Nephron progenitor cell (in vitro differentiated cells): ENCODE data around the gene PLXNC1.

ENCODE experiments used
- DNase-seq: peaks from one replicate; pipeline ENCODE4 v3.0.0; 2021
- H3K27ac Mint-ChIP-seq: 2 replicates; pipeline ENCODE4 v1.8.0; 2021; ENCODE audit warnings: mild to moderate bottlenecking, moderate library complexity, mixed read lengths
- H3K27me3 Mint-ChIP-seq: 2 replicates; pipeline ENCODE4 v1.8.0; 2021; ENCODE audit warnings: mild to moderate bottlenecking, low read depth, mixed read lengths; ENCODE audit not compliant: poor library complexity
- H3K36me3 Mint-ChIP-seq: 2 replicates; pipeline ENCODE4 v1.8.0; 2021; ENCODE audit warnings: low read depth, mixed read lengths
- H3K4me1 Mint-ChIP-seq: 2 replicates; pipeline ENCODE4 v1.8.0; 2021; ENCODE audit warnings: mixed read lengths
- H3K4me3 Mint-ChIP-seq: 2 replicates; pipeline ENCODE4 v1.8.0; 2021; ENCODE audit warnings: mild to moderate bottlenecking, moderate library complexity, mixed read lengths
- H3K9me3 Mint-ChIP-seq: 2 replicates; pipeline ENCODE4 v1.8.0; 2021; ENCODE audit warnings: mild to moderate bottlenecking, moderate library complexity, mixed read lengths
- TF ChIP-seq, protein P1 (sequence below): fragments of 200-600 bp; sonication (generic); IDR thresholded peaks from 2 replicates; pipeline ENCODE4 v1.5.0; 2021; ENCODE audit warnings: antibody characterized with exemption

Gene PLXNC1

GRCh38 chr12:94174576-94174975, 26.2 kb downstream of the PLXNC1 start:
- no peak overlapping the region for H3K27ac Mint-ChIP-seq
- H3K4me3 Mint-ChIP-seq, result no peak overlapping the region
- peaks cover 6% of the 10 kb centered on the region for H3K36me3 Mint-ChIP-seq
- H3K27me3 Mint-ChIP-seq, result peaks cover 35% of the 10 kb centered on the region
- peaks cover 15% of the 10 kb centered on the region for H3K9me3 Mint-ChIP-seq
- H3K4me1 Mint-ChIP-seq, result peaks cover 9% of the 10 kb centered on the region
- no peak for DNase-seq
- TF ChIP-seq, protein P1, sequence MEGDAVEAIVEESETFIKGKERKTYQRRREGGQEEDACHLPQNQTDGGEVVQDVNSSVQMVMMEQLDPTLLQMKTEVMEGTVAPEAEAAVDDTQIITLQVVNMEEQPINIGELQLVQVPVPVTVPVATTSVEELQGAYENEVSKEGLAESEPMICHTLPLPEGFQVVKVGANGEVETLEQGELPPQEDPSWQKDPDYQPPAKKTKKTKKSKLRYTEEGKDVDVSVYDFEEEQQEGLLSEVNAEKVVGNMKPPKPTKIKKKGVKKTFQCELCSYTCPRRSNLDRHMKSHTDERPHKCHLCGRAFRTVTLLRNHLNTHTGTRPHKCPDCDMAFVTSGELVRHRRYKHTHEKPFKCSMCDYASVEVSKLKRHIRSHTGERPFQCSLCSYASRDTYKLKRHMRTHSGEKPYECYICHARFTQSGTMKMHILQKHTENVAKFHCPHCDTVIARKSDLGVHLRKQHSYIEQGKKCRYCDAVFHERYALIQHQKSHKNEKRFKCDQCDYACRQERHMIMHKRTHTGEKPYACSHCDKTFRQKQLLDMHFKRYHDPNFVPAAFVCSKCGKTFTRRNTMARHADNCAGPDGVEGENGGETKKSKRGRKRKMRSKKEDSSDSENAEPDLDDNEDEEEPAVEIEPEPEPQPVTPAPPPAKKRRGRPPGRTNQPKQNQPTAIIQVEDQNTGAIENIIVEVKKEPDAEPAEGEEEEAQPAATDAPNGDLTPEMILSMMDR, result no peak

DNA sequence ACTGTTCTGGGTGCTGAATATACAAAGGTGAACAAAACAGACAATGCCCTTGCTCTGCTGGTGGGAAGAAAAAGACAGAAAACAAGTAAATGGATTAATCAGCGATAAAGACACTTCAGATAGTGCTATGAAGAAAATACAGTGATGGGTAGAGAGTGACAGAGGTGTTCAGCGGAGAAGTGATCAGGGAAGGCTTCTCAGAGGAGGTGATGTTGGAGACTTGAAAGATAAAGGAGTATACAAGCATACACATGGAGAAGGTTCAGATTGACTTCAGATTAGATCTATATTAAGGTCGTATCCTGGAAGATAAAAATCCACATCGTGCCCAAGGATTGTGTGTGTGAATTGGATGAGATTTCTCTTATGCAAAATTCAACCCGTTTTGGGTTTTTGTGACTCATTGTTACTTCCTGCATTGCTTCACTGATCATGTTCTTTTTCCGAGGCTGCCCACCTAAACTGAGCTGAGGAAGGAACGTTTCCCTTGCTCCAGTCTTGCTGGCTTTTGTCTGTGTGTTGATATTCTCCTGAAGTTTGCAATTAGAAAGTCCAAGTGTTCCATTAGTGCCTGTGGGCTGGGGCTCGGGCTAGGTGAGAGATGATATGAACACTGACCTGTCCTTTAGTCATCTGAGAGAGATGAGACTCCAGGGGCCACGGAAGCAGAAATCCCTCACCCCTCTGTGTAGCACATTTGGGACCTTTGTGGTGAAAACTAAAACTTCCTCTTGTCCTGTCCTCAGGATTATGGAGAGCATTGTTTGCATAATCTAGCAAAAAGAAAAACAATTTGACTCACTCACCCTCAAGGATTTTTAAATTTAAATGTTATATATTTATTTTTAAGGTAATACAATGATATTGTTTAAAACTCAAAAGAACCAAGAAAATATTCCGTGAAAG, 27.6 kb downstream of the PLXNC1 start:
- peaks cover 32% of the 10 kb centered on the region for H3K27me3 Mint-ChIP-seq
- TF ChIP-seq, protein P1, result no peak
- peaks cover 15% of the 10 kb centered on the region for H3K9me3 Mint-ChIP-seq
- peaks cover 6% of the 10 kb centered on the region for H3K36me3 Mint-ChIP-seq
- H3K4me3 Mint-ChIP-seq, result no peak overlapping the region
- no peak overlapping the region for H3K27ac Mint-ChIP-seq
- no peak for DNase-seq
- H3K4me1 Mint-ChIP-seq, result no peaks in the 10 kb centered on the region

GRCh38 chr12:94178054-94178453, 29.7 kb downstream of the PLXNC1 start:
- no peak for DNase-seq
- H3K36me3 Mint-ChIP-seq, result peaks cover 6% of the 10 kb centered on the region
- H3K4me3 Mint-ChIP-seq, result no peak overlapping the region
- TF ChIP-seq, protein P1, result no peak
- peaks cover 24% of the 10 kb centered on the region for H3K27me3 Mint-ChIP-seq
- peaks cover 1% of the 10 kb centered on the region for H3K4me1 Mint-ChIP-seq
- H3K27ac Mint-ChIP-seq, result no peak overlapping the region
- peaks cover 15% of the 10 kb centered on the region for H3K9me3 Mint-ChIP-seq

DNA sequence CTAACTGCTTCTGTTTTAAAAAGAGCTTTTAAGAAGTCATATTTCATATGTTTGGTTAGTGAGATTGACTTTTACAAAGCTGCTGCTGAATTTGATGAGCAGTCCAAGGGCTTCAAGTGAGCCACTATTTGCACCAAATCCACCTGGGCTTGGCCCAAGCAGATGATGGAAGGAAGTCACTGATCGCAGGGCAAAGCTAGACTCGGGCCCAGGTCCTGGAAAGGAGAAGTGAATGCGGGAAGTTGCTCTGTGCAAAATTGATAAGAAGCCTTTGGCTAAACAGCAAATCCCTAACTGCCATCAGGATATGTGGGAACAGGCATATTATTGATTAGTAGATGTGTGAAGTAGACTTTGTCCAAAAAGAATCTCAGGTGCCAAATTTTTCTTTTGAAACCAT, 30.5 kb downstream of the PLXNC1 start:
- no peak for DNase-seq
- Mint-ChIP-seq H3K4me1 (peaks cover 8% of the 10 kb centered on the region), H3K36me3 (peaks cover 6% of the 10 kb centered on the region), H3K27ac (no peak overlapping the region), H3K9me3 (peaks cover 15% of the 10 kb centered on the region), H3K27me3 (peaks cover 24% of the 10 kb centered on the region), H3K4me3 (no peak overlapping the region)
- TF ChIP-seq, protein P1, result no peak

DNA sequence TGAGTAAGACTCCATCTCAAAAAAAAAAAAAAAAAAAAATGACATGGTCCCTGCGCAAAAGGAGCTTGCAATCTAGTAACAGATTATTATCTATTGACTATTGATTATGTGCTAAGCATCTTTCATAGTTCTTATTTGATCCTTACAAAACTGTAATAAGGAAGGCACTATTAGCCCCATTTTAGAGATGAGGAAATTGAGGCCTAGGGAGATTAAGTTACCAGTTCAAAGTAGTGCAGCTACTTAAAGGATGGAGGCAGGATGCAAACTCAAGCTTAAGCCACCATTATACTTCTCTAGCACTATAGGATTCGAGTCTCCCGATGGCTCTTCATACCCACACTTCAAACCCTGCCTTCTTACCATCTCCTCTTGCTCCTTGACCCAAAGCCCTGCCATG, 31.3 kb downstream of the PLXNC1 start:
- TF ChIP-seq, protein P1, result no peak
- peaks cover 15% of the 10 kb centered on the region for H3K9me3 Mint-ChIP-seq
- H3K4me3 Mint-ChIP-seq, result no peak overlapping the region
- DNase-seq, result no peak
- H3K36me3 Mint-ChIP-seq, result peaks cover 6% of the 10 kb centered on the region
- H3K4me1 Mint-ChIP-seq, result peaks cover 8% of the 10 kb centered on the region
- peaks cover 21% of the 10 kb centered on the region for H3K27me3 Mint-ChIP-seq
- H3K27ac Mint-ChIP-seq, result no peak overlapping the region
